Activated T-helper 2 cell treated with anti-CD3 and anti-CD28 coated beads, Interferon-gamma antibody, Interleukin-2, Interleukin-4, amounts not matched to agents 10 μg/mL and 5 μg/mL and 100 μg/mL, durations not matched to agents 14 hours and 24 hours and 36 hours (primary cell): ENCODE data around the gene DGUOK. TPM values are rescaled to one million over a fixed set of nuclear protein-coding genes. Genes with fewer than 3 reads are reported as not detected.
"Not testable (repeated sequence)": the region's sequence is repeated elsewhere in the genome, so short reads cannot be mapped to it uniquely, and the experiment has no call there.

Experiments
- DNase-seq: peaks from one replicate; pipeline ENCODE4 v3.0.0; 2021; ENCODE audit warnings: low spot score
- H3K27ac Mint-ChIP-seq: one replicate; pipeline ENCODE4 v1.8.0; 2021; ENCODE audit warnings: mixed read lengths
- H3K27me3 Mint-ChIP-seq: one replicate; pipeline ENCODE4 v1.8.0; 2021; ENCODE audit warnings: low read depth, mixed read lengths
- H3K36me3 Mint-ChIP-seq: one replicate; pipeline ENCODE4 v1.8.0; 2021; ENCODE audit warnings: low read depth, mixed read lengths
- H3K4me1 Mint-ChIP-seq: one replicate; pipeline ENCODE4 v1.8.0; 2021; ENCODE audit warnings: low read depth, mixed read lengths
- H3K4me3 Mint-ChIP-seq: one replicate; pipeline ENCODE4 v1.8.0; 2021; ENCODE audit warnings: low read depth, mild to moderate bottlenecking, moderate library complexity, mixed read lengths
- H3K9me3 Mint-ChIP-seq: one replicate; pipeline ENCODE4 v1.8.0; 2021; ENCODE audit warnings: mixed read lengths
- intact Hi-C: fragments of 100-400 bp; cut with micrococcal nuclease; formaldehyde crosslinking; loops from one replicate; pipeline ENCODE4 v1.15.1; 2023
- total RNA-seq: library from RNA; stranded (reverse); gene quantifications from 2 replicates; pipeline ENCODE4 v1.2.3, GENCODE V29; 2022

Gene DGUOK
- 86.8 and 90.9 TPM in 2 replicates for total RNA-seq

DNA sequence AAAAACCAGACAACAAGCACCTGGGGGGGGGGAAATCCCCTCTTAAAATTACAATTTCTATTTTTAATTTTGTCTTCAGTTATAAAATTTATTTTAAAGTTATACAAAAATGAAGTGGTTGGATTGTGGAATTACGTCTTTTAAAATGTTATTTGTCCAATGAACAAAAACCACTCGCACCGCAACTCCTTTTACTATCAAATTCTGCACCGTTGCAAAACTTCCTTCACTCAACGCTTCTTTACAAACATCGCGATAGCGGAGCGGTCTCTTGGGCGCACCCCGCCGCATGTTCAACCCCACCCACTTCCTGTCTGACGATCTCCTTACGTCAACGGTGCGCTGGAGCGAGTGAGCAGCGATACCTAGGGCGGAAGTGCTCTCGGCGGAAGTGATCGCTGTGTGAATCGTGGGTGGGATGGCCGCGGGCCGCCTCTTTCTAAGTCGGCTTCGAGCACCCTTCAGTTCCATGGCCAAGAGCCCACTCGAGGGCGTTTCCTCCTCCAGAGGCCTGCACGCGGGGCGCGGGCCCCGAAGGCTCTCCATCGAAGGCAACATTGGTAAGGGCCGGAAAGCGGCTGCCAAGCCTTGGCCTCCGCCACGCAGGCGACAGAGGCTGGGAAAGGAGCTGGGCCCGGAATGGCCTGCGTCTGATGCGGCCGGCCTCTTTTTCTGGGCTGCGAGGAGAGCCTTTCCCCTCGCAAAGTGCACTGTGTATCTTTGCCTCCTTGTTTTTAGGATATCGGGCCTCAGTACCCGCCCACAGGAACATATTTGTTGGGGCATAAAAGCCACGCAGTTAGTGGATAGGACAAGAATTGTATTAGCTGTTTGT, at the start of gene DGUOK:
Gene DGUOK (plus strand): TSS at position 388 of the 835 bp plus-strand sequence. CDS start 31 bp downstream, at position 419.
- intact Hi-C loops: loop anchor here (1.0 to 5.0 kb wide), 5 partner anchors 39 to 221 kb away; partner anchors contain the start of genes BOLA3 and STAMBP
- peak within 1 kb of the TSS; percentile 89 for H3K4me3 Mint-ChIP-seq
- peaks cover 31% of the 10 kb centered on the region for H3K36me3 Mint-ChIP-seq
- no peaks in the 10 kb centered on the region for H3K27me3 Mint-ChIP-seq
- H3K9me3 Mint-ChIP-seq: no peaks in the 10 kb centered on the region
- peaks cover 49% of the 10 kb centered on the region for H3K4me1 Mint-ChIP-seq
- H3K27ac Mint-ChIP-seq: peak within 1 kb of the TSS; percentile 94
- peak; percentile 98 for DNase-seq

DNA sequence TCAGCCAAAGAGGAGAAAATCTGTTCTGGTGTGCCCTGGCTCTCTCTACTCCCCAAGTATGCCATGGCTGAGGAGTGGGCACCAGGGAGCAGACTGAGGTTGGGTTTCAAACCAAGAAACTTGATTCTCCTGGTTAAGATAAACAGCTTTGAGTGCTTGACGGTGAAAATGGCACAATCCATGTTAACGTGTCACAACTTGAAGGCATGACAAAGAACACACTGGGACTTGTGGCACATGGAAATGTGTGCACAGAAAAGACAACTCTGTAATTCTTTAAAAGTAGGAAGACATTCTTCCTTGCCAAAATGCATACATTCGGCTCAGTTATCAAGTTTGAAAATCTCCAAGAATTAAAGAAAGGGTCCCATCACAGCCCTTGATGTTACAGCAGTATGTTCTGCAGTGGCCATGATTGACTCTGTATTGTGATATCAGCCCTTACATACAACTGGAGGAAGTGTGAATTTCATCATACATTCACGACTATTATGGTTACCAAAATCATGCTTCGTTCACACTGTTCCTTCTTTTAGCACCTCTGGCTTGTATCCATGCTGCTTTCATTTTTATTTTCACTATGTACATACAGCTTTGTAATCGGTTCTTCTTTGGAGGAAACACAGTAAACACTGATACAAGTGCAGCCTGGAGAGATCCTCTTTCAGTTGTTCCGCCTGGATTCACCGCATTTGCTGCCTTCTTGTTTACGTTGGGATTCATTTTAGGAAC, 49.4 kb upstream of the DGUOK start:
- Mint-ChIP-seq H3K27ac (no peak overlapping the region), H3K9me3 (no peaks in the 10 kb centered on the region), H3K4me1 (peaks cover 13% of the 10 kb centered on the region), H3K4me3 (no peak overlapping the region), H3K27me3 (no peaks in the 10 kb centered on the region), H3K36me3 (peaks cover 8% of the 10 kb centered on the region)
- no peak for DNase-seq
- intact Hi-C loops: loop anchor here (1.0 kb wide), 1 partner anchor 9 kb away; no protein-coding TSS in a partner anchor

GRCh38 chr2:73877984-73878383, 48.7 kb upstream of the DGUOK start:
- peaks cover 13% of the 10 kb centered on the region for H3K4me1 Mint-ChIP-seq
- not testable (repeated sequence) for H3K4me3 Mint-ChIP-seq, H3K9me3 Mint-ChIP-seq, H3K27me3 Mint-ChIP-seq, H3K36me3 Mint-ChIP-seq, DNase-seq, H3K27ac Mint-ChIP-seq
- intact Hi-C loops: loop anchor here (1.0 kb wide), 1 partner anchor 8 kb away; no protein-coding TSS in a partner anchor

DNA sequence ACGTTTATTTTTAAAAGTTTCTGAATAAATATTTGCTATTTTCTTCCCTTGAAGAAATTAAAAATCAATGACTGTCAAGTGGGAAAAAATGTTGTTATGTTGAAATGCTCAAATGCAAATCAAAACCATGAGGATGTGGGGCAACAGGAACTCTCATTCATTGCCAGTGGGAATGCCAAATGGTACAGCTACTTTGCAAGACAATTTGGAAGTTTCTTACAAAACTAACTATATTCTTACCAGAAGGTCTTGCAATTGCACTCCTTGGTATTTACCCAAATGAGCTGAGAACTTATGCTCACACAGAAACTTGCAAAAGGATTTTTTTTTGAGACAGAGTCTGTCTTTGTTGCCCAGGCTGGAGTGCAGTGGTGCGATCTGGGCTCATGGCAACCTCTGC, 41.3 kb upstream of the DGUOK start:
- Mint-ChIP-seq H3K27ac (no peak overlapping the region), H3K4me3 (no peak overlapping the region), H3K36me3 (peaks cover 2% of the 10 kb centered on the region), H3K9me3 (peaks cover 11% of the 10 kb centered on the region), H3K4me1 (peaks cover 22% of the 10 kb centered on the region), H3K27me3 (no peaks in the 10 kb centered on the region)
- no peak for DNase-seq
- intact Hi-C loops: loop anchor here (5.0 kb wide), 1 partner anchor 42 kb away; the partner anchor contains the start of gene DGUOK

DNA sequence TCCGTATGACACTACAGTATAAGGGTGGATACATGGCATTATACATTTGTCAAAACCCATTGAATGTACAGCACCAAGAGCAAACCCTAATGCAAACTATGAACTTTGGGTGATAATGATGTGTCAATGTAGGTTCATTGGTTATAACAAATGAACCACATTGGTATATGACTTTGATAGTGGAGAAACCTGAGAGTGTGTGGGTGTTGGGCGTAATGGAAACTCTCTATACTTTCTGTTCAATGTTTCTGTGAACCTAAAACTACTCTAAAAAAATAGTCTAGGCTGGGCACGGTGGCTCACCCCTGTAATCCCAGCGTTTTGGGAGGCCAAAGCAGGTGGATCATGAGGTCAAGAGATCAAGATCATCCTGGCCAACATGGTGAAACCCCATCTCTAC, 40.3 kb upstream of the DGUOK start:
- DNase-seq: no peak
- intact Hi-C loops: loop anchor here (1.0 to 5.0 kb wide), 5 partner anchors 9 to 56 kb away; partner anchors contain the start of gene DGUOK
- Mint-ChIP-seq H3K27ac (peak overlapping the region; percentile 77), H3K36me3 (peaks cover 2% of the 10 kb centered on the region), H3K9me3 (peaks cover 11% of the 10 kb centered on the region), H3K27me3 (no peaks in the 10 kb centered on the region), H3K4me1 (peaks cover 22% of the 10 kb centered on the region), H3K4me3 (no peak overlapping the region)

DNA sequence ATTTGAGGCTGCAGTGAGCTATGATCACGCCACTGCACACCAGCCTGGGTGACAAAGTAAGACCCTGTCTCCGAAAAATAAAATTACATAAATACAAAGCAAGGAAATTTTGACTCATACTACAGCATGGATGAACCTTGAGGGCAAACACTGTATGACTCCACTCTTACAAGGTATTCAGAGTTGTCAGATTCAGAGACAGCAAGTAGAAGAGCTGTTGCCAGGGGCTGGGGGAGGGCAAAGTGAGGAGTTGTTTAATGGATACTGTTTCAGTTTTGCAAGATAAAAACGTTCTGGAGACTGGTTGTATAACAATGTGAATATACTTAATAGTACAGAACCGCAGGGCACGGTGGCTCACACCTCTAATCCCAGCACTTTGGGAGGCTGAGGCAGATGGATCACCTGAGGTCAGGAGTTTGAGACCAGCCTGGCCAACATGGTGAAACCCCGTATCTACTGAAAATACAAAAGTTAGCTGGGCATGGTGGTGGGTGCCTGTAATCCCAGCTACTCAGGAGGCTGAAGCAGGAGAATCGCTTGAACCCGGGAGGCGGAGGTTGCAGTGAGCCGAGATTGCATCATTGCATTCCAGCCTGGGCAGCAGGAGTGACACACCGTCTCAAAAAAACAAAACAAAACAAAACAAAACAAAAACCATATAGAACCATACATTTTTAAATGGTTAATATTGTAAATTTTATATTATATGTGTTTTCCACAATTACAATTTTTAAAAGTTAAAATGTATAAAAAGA, 38.9 kb upstream of the DGUOK start:
- not testable (repeated sequence) for H3K4me3 Mint-ChIP-seq, DNase-seq, H3K36me3 Mint-ChIP-seq, H3K27ac Mint-ChIP-seq, H3K27me3 Mint-ChIP-seq
- peaks cover 22% of the 10 kb centered on the region for H3K4me1 Mint-ChIP-seq
- H3K9me3 Mint-ChIP-seq: peaks cover 11% of the 10 kb centered on the region
- intact Hi-C loops: loop anchor here (2.0 to 5.0 kb wide), 2 partner anchors 40 to 57 kb away; partner anchors contain the start of gene DGUOK

DNA sequence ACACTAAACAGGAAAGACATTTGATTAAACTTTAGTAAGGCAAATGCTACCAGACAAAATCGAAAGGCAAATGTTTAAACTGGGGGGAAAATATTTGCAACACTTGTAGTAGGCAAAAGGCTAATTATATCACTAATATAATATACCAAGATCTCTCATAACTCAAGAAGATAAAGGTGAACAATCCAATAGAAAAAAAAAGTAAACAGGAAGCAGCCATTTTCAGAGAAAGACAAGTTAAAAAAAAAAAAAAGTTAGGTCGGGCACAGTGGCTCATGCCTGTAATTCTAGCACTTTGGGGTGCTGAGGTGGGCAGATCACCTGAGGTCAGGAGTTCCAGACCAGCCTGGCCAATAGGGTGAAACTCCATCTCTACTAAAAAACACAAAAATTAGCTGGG, 38.3 kb upstream of the DGUOK start:
- Mint-ChIP-seq H3K9me3 (peaks cover 11% of the 10 kb centered on the region), H3K27ac (peak overlapping the region; percentile 22), H3K4me1 (peaks cover 22% of the 10 kb centered on the region), H3K4me3 (no peak overlapping the region), H3K27me3 (no peaks in the 10 kb centered on the region), H3K36me3 (peaks cover 2% of the 10 kb centered on the region)
- intact Hi-C loops: loop anchor here (5.0 kb wide), 1 partner anchor 39 kb away; the partner anchor contains the start of gene DGUOK
- DNase-seq: no peak

DNA sequence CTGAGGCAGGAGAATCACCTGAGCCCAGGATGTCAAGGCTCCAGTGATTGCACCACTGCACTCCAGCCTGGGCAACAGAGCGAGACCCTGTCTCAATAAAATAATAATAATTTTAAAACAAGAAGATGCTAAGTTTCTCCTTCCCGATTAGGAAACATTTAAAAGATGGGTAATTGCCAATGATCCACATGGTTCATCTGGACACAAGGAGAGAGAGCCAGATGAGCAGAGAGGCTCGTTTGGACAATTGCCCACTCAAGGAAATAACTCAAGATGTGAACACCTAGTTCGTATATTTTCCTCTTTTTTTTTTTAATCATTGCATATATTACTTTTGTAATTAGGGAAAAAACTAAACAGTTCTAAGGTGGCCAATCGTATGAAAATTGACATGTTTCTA, 37.5 kb upstream of the DGUOK start:
- Mint-ChIP-seq H3K4me1 (peaks cover 25% of the 10 kb centered on the region), H3K9me3 (peaks cover 11% of the 10 kb centered on the region), H3K36me3 (peaks cover 2% of the 10 kb centered on the region), H3K27ac (no peak overlapping the region), H3K4me3 (no peak overlapping the region), H3K27me3 (no peaks in the 10 kb centered on the region)
- no peak for DNase-seq
- intact Hi-C loops: loop anchor here (5.0 kb wide), 1 partner anchor 38 kb away; the partner anchor contains the start of gene DGUOK

- Mint-ChIP-seq H3K27ac (no peak overlapping the region), H3K27me3 (no peaks in the 10 kb centered on the region), H3K4me3 (no peak overlapping the region), H3K36me3 (peaks cover 2% of the 10 kb centered on the region), H3K9me3 (peaks cover 11% of the 10 kb centered on the region), H3K4me1 (peaks cover 37% of the 10 kb centered on the region)
- DNase-seq: no peak
- intact Hi-C loops: no loop called here
These were observed 36.2 kb upstream of the DGUOK start for GRCh38 chr2:73890301-73891092.

DNA sequence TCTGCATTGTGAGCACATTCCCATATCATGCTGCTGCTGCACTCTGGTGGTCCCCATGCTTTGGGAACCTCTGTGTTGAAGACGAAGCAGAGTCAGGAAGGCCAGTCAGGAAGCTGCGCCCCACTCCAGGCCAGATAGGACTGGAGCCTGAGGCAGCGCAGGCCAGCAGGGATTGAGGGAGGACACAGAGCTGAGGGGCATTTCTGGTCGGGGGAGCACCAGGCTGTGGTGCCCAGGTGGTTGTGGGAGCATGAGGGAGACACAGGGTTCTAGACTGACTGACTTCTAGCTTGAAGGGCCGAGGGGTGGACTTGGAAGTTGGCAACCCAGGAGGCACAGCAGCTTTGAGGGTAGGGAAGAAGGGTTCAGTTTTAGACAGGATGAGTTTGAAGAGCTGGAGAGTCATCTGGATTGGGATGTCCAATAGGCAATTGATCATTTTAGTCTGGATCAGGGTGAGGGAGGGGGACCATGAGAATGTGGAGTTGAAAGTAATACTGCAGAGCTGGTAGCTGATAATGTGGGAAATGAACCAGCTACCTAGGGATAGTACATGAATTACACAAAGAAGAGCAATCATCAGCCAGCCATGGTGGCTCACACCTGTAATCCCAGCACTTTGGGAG, 35.3 kb upstream of the DGUOK start:
- H3K9me3 Mint-ChIP-seq: peaks cover 7% of the 10 kb centered on the region
- peaks cover 35% of the 10 kb centered on the region for H3K4me1 Mint-ChIP-seq
- H3K36me3 Mint-ChIP-seq: peaks cover 2% of the 10 kb centered on the region
- DNase-seq: no peak
- no peak overlapping the region for H3K27ac Mint-ChIP-seq
- no peak overlapping the region for H3K4me3 Mint-ChIP-seq
- intact Hi-C loops: no loop called here
- no peaks in the 10 kb centered on the region for H3K27me3 Mint-ChIP-seq

- no peak for DNase-seq
- no peaks in the 10 kb centered on the region for H3K36me3 Mint-ChIP-seq
- H3K27ac Mint-ChIP-seq: no peak within 1 kb of the TSS
- no peaks in the 10 kb centered on the region for H3K27me3 Mint-ChIP-seq
- intact Hi-C loops: no loop called here
- H3K4me1 Mint-ChIP-seq: peaks cover 39% of the 10 kb centered on the region
- no peak within 1 kb of the TSS for H3K4me3 Mint-ChIP-seq
- H3K9me3 Mint-ChIP-seq: no peaks in the 10 kb centered on the region
These were observed 33.9 kb upstream of the DGUOK start, which contains the start of gene ACTG2 for GRCh38 chr2:73892631-73893329. Gene ACTG2, plus strand, starts transcription at chr2:73893008. Its CDS starts 8,304 bp downstream, at chr2:73901312.
